NCI-H446 (cell line): ENCODE measurements around the gene SPEF2.

Experiments used
- DNase-seq, 2 experiments: peaks; one replicate each; lab custom pipeline; 2025; lab: John Stamatoyannopoulos, UW

The SPEF2 gene

DNA sequence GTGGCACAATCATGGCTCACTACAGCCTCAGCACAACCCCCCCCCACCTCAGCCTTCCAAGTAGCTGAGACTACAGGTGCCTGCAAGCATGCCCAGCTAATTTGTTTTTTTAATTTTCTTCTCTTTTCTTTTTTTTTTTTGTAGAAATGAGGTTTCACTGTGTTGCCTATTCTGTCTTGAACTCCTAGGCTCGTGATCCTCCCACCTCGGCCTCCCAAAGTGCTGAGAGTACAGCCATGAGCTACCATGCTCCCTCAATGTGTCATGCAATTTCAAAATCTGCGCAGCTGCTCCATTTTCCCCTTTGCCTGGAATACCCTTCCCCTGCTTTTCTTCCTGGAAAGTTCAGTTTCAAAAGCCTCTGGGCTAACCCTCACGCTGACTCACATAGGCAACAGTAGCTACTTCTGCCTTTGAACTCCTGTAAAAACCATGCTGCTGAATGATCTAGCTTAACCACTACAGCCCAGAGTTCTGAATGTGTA is 168.0 kb downstream of the SPEF2 start:
- no peak for DNase-seq

DNA sequence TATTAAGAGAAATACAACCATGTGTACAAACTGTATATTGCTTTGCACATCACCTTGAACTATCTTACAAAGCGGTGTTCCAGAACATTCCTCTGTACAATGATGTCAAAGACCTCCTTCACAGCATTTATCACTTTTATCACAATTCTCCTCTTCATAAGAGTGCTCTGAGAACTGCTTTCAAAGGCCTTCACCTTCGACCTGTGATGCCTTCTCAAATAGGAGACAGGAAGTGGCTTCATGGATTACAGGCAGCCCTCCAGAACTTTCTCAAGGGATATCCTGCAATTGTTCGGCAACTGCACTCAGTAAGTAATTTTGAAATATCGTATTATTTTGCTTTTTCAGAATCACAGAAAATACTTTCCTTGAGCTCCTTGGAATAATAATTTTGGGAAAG is 171.1 kb downstream of the SPEF2 start:
- DNase-seq, result no peak

DNA sequence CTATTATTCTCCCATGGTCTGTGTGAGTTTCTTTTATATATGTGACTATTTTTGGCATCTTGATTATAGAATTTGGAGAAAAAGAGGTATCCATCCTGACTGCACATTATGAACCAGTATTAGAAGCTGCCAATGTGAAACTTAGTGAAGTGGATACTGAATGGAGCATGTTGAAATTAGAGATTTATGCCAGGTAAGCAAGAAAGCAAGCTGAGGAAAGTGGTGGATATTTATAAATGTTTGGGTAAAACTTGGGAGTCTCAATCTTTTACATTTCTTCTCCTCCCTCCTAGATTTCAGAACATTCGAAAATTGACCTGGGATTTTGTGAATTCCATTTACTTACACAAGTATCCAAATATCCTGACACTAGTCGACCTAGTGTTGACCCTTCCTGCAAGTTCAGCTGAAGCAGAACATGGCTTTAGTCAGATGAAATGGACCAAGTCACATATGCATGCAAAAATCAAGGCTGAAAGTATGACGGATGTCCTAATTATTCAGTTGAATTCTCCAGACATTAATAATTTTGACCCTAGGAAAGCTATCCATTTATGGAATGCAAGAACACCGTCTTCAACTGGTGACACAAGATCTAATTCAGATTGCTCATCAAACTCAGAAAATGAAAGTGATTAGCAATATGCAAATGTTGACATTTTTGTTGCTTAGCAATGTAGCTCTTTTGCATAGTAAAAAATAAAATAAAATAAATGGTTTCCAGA is 172.2 kb downstream of the SPEF2 start:
- no peak for DNase-seq

DNA sequence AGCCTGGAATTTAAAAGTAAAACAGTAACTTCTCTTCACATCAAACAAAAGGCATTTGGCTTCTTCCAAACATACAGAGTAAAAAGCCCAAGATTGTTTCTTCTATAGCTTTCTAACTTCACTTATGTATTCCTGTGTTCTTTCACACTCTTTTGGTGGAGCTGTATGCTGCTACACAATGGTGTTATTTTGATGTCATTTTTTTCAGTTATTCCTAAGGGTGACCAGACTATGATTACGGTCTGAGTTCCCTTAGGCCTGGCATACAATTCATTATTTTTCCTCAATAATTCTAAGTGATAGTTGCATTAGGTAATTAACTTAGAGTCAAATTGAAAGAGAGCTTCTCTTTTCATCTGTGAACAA is 172.8 kb downstream of the SPEF2 start:
- DNase-seq, result no peak

DNA sequence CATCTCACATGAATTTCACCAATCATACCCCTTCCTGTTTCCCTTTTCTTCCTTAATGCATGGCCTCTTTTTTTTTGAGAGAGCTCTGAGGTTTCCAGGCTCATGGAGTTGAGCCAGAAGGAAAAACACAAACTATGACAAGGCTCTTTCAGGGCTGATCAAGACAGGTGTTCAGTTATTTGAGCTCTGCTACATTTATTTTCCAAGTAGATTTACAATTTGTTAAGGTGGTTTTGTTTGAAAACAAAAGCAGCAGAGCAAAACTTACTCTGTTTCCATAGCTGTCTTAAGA is 176.6 kb downstream of the SPEF2 start:
- no peak for DNase-seq

DNA sequence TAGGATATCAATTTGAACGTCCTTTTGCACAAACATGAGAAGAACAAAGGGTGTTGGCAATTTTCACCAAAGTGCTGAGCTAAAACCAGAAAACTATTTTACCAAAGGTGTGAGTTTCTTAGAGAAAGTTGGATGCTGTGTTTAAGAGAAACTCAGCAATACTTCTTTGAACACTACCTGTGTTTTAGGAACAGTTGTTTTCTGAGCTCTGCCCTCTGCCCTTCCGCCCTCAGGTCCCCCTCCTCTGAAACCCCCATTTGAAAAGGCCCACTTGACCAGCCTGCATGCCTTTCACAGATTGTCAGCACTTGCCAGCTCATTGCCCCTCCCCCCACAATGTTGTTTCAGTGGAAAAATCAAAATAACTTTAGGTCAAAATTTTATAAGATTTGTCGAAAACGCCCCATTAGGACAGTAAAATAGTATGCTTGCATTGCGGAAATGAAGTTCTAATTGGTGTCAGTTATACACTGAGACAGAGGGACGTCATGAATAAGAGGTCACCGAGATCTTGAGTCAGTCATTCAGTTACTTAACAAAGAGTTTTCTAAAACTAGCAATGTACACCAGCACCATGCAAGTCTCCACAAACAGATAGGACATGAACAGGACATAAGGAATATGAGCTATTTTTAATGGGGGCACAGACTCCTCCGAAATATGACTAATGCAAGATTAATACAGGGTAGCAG is 177.2 kb downstream of the SPEF2 start:
- no peak for DNase-seq

DNA sequence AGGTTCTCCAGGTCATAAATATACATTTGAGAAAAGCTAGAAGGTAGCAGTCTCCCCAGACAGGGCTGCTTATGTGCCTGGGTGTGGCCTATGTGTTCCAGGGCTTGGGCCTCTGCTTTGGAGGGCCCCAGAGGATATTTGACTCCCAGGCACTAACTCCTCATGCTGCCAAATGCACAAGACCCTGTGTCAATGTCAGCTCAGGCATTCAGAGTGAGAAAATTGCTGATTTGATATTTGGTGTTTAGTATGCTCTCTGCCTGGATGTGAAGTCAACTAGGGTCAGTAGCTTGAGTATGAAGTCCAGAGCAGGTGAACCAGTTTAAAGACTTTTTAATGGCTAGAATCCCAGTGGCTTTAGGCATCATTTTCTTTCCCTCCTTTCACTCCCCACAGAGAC is 181.5 kb downstream of the SPEF2 start:
- no peak for DNase-seq

DNA sequence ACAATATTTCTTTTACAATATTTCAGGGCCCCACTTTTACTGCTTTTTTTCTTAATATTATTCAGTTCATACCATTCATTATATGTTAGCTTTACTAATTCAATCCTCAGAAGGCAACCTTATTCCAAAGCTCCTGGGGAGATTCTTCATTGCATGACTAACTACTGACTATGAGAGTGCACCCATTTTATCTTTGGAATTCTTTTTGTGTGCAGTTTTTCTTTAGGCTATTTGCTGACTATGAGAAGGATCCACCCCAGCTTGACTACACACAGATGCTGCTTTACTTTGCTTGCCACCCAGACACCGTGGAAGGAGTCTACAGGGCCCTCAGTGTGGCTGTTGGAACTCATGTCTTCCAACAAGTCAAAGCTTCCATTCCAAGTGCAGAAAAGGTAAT is 182.1 kb downstream of the SPEF2 start:
- no peak for DNase-seq

DNA sequence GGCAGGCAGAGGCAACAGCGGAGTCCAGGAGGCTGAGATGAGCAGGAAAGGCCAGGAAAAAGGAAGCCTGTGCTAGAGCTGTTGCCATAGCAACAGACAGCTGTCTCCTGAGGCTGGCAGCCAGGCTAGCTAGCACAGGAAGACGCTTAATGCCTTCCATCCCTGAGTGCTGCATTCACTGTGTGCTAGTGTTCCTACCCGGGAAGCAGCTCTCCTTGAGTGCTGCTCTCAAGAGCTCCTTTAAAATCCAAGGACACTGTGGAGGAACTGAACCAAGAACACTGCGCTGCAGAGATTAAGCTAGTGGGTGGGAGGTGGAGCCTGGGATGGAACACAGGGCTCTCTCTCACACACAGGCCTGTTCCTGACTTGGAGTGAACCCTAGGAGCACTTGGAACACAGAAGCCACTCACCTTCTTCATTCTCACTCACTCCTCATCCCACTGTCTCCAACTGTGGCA is 185.6 kb downstream of the SPEF2 start:
- DNase-seq, result peak; percentile 25 to 77

DNA sequence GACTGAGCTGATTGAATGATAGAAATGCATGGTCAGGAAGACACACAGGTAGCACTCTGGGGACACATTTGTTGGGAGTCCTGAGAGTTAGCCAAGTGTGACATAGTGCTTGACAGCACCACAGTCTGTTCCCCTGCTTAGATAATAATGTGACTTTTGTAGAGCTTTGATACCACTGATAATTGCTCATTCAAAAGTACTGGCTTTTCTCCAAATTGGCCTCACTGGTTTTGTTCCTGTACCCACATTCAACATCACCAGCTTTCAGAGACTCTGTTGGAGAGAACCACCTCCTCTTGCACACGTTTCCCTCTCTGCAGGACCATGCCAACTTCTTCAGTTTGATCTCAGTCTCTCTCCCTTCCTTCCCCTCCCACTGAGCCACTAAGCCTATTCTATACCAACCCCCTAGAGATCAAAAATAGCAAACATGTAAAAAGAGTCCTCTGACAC is 186.6 kb downstream of the SPEF2 start:
- peak; percentile 26 to 42 for DNase-seq

DNA sequence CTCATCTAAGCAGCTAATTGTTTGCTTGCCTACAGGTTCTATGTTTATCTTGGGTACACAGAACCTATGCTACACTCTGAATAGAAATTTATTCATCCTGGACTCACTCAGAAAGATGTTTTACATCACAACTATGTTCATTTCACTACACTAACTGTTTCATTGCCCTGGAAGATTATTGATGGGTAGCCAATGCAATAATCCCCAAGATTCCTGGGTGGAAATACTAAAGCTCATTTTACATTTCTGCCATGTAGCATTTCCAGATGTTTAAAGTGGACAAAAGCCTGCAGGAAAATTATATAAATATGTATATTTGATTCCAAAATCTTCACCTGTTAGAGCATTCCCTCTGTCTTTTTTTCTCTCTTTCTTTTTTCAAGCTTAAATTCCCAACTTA is 187.2 kb downstream of the SPEF2 start:
- no peak for DNase-seq

DNA sequence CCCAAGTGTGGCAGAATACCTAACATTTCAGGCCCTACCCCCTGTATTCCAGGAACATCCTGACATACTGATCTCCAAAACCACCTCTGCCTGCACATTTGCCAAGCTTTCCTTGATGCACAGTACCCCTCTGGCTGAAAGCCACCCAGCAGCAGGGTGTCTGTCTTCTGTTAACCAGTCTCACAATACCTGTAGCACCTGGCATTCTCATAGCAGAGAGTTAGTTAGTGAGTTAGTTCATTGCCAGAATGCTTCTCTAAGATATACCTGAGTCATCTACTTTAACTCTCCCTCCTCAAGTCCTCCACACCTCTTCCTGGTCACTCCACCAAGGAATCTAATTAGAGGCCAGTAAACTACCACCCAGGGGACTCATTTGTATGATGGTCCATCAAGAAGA is 192.9 kb downstream of the SPEF2 start:
- DNase-seq, result no peak

DNA sequence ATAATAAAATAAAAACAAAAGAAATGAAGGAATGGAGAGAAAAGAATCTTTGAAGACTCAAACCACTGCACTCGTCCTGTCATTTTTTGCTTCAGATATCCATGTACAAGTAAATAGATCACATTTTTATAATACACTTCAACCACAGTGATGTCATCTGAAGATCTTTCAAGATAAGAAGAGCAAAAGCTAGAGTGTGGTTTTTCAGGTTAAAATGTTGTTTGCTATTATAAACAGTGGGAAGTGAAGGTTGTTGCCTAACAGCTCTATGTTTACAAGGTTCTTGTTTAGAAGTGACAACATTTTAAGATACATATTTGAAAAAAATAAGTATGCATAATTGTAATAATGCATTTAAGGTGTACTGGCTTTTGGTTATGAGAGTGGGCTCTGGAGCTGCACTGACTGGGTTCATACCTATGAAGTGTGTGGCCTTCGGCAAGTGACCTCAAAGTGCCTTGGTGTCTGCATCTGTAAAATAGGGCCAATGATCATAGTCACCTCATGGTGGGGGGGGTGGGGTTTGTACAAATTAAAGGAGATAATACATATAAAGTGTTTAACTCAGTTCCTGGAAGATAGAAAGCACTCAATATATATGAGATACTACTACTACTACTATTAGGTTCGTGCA is 193.6 kb downstream of the SPEF2 start:
- DNase-seq, result no peak

DNA sequence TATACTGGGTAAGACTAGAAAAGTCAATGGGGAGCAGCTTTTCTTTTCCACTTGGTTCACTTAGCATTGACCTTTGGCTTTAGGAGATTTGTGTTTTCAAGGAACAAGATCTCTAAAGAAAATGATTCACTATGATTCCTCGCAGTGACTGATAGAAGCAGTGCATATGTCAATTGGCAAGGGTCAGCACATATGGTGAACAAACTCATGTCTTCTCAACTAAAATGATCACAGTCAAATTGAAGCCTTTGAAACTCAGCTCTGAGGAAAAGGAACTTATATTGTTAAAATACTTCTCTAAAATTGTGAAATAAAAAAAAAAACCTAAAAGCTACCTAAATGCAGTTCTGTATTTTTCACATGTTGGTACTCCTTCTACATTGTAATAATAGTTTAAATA is 195.9 kb downstream of the SPEF2 start:
- no peak for DNase-seq

DNA sequence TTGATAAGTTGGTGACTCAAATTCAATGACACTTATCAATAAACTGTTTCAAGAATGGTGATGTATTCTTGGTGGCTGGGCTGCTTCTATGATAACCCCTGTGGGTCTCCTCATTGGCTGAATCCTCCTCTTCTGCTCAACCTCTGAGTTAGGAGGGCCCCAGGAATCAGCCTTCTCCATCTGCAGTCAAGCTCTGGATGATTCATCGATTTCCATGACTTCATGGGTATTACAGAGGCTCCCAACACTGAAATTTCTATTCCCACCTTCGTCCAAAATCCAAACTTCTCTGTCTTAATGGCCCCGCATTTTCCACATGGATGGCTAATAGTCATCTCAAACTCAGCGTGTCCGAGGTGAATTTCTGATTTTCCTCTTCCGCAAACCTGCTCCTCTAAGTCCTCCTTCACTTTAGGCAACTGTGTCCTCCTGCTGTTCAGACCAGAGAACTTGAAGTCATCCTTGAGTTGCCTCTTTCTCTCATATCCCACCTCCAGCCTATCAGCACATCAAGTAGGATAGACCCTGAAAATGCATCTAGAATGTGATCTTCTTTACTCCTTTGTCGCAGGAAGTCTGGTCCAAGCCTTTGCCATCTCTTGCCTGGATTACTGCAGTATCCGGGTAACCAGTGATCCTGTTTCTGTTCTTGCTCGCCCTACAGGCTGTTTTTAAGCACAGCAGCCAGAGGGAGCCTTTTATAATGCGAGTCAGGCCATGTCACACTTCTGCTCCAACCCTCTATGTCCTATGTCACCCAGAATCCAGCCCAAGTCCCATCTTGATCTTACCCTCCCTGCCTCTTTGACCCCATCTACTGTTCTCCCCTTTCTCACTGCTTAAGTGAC is 197.7 kb downstream of the SPEF2 start:
- DNase-seq, result peak; percentile 12 to 62

DNA sequence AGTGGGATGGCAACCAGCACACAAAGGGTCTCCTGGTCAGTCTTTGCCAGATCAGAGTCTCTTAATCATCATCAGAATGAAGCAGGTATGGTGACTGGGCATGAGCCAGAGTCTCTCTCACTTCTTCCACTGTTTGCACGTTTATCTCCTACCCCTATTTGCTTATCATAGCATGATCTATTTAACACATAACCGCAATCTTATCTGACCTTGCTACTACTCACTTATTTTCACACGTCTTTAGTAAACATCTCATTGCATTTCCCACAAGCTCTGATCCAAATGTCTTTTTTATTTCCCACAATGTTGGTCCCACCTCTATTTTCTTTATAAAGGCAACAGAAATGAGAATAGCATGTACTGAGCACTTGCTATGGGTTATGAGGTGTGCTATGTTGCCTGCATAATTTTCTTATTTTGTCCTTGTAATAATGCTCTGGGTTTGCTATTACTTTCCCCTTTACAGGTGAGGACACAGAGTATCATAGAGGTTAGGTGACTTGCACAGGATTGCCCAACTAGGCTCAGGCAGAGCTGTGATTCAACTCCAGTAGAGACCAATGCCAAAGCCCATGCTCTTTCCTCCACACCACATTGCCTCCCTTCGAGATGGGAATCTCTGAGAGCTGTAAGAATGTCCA is 199.3 kb downstream of the SPEF2 start:
- no peak for DNase-seq

DNA sequence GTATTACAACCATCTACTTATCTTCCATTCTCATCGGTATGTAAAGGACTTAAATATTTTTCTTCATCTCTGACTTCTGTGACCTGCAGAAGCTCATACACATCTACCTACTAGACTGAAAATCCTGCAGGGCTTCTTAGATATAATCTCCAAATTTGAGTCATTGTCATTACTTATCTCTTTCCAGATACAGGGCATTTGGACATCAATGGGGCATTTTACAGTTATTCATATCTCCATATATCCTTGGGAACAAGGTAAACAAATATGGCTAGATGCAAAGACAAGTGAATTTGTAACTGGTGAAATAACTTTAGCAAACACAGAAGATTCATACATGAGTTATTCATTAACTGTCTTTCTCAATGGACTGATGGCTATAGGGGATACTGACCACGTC is 201.4 kb downstream of the SPEF2 start:
- DNase-seq, result no peak

DNA sequence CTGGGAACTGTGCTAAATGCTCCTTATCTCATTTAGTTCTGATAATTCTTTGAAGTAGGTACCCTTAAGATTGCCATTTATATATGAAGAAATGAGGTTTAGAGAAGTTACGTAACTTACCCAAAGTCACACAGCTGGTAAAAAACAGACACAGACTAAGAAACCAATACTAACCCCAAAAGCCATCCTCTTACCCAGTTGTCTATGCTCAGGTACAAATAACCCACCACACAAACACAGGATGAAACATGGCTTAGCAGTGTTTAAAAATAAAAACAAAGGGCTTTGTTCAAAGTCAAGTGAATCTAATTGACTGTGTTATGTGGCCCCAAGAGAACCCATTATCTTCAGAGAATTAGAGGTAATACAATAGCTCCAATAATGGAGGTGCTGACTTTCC is 202.0 kb downstream of the SPEF2 start:
- no peak for DNase-seq

DNA sequence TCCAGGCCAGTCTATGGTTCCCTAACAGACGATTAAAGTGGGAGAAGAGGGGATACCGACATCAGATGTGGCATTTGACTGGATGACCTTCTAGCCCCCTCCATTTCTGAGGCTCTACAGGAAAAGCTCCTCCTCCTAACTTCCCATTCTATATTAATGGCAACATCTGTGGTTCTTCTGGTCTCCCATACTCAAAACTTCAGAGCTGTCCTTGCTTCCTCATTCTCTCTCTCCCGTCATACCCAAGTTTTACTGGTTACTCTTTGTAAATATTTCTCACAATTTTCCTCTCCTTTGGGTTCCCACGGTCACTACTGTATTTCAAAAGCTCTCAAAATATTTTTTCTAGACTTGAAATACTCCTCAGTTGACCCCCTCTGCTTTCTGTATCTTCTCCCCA is 203.1 kb downstream of the SPEF2 start:
- no peak for DNase-seq

DNA sequence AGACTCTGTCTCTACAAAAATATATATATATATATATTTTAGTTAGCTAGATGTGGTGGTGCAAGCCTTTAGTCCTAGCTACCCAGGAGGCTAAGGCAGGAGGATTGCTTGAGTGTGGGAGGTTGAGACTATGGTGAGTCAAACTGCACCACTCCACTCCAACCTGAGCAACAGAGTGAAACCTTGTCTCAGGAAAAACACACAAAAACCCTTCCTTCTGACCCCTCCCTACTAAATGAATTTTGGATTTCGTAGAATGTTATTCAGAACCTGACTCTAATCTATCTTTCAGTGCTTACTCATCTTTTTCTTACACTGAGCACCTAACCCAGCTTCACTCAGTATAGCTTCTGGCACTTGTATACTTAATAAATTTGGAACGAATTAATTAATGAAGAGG is 203.8 kb downstream of the SPEF2 start:
- DNase-seq, result no peak

DNA sequence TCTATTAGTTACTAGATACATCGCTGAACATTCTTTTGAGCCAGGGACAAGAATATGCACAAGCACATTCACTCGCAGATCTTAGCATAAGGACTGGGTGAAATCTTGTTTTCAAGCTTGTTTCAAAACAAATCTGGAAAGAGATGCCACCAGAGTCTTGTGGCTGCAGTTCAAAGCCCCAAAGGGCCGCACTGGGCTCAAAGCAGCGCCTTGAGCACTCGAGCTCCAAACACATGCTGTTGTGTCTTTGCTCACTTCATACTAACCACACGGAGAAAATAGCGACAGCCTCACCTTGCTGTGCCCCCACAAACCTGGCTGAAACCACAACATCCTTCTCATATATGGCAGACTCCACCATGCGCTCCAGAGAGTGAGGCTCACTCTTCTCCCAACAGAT is 204.8 kb downstream of the SPEF2 start:
- DNase-seq, result no peak
